OCI-LY3 (cell line): ENCODE data around the gene FUT7.
A peak's percentile ranks its signal among the peaks of the same experiment; 100 is the strongest.

ENCODE experiments used
- H2AFZ ChIP-seq: fragments of 200-600, 300-600 bp; shearing (Covaris generic); 2 replicates; pipeline ENCODE4 v1.6.0; 2014; ENCODE audit warnings: antibody characterized with exemption, low read depth, low read length
- H3K27ac ChIP-seq: fragments of 200-600, 300-600 bp; sonication (generic); 2 replicates; pipeline ENCODE4 v1.5.1; 2014; ENCODE audit warnings: mild to moderate bottlenecking, low read length, moderate library complexity, mixed read lengths
- H3K27me3 ChIP-seq: fragments of 200-600, 300-600 bp; sonication (generic); 2 replicates; pipeline ENCODE4 v1.6.1; 2014; ENCODE audit warnings: low read depth, low read length, mixed read lengths
- H3K36me3 ChIP-seq: fragments of 200-600, 300-600 bp; sonication (generic); replicated peaks from 2 replicates; pipeline ENCODE3; 2014; ENCODE audit warnings: low read depth, low read length, mixed read lengths
- H3K4me1 ChIP-seq: fragments of 300-600, 200-600 bp; sonication (generic); 2 replicates; pipeline ENCODE4 v1.6.1; 2014; ENCODE audit warnings: low read length, mixed read lengths
- H3K4me2 ChIP-seq: fragments of 200-600, 300-600 bp; sonication (generic); 2 replicates; pipeline ENCODE4 v1.6.1; 2014; ENCODE audit warnings: low read length, mixed read lengths
- H3K4me3 ChIP-seq: fragments of 300-600, 200-600 bp; sonication (generic); 2 replicates; pipeline ENCODE4 v1.5.1; 2014; ENCODE audit warnings: antibody characterized with exemption, mild to moderate bottlenecking, low read length, moderate library complexity
- H3K79me2 ChIP-seq: fragments of 300-600, 200-600 bp; shearing (Covaris generic); 2 replicates; pipeline ENCODE4 v1.6.1; 2014; ENCODE audit warnings: mild to moderate bottlenecking, low read length, mixed read lengths
- H3K9ac ChIP-seq: fragments of 300-600, 200-600 bp; shearing (Covaris generic); 2 replicates; pipeline ENCODE4 v1.6.0; 2014; ENCODE audit warnings: mild to moderate bottlenecking, low read length, moderate library complexity
- H3K9me3 ChIP-seq: fragments of 200-600, 300-600 bp; shearing (Covaris generic); 2 replicates; pipeline ENCODE4 v1.6.1; 2014; ENCODE audit warnings: low read length, mixed read lengths; ENCODE audit not compliant: insufficient read depth
- H4K20me1 ChIP-seq: fragments of 200-600, 300-600 bp; sonication (generic); 2 replicates; pipeline ENCODE4 v1.6.1; 2016; ENCODE audit warnings: low read length, mixed read lengths; ENCODE audit not compliant: insufficient read depth
- EZH2phosphoT487 ChIP-seq: fragments of 200-600 bp; shearing (Covaris generic); IDR thresholded peaks from 2 replicates; pipeline ENCODE4 v1.6.1; 2018; ENCODE audit warnings: antibody characterized with exemption, mixed run types, low read depth
- TF ChIP-seq, protein P1 (sequence below): fragments of 200-600, 300-600 bp; sonication (generic); IDR thresholded peaks from 2 replicates; pipeline ENCODE4 v1.5.1; 2014; ENCODE audit warnings: antibody characterized with exemption, low read length, low read depth

Gene FUT7

GRCh38 chr9:137068539-137069507 lies 36.9 kb upstream of the FUT7 start:
- peaks cover 26% of the 10 kb centered on the region for H4K20me1 ChIP-seq
- peak overlapping the region; percentile 95 for H3K9ac ChIP-seq
- no peak overlapping the region for H2AFZ ChIP-seq
- H3K9me3 ChIP-seq = no peaks in the 10 kb centered on the region
- peaks cover 23% of the 10 kb centered on the region for H3K4me1 ChIP-seq
- peaks cover 15% of the 10 kb centered on the region for H3K79me2 ChIP-seq
- peak overlapping the region; percentile 97 for H3K4me2 ChIP-seq
- no peaks in the 10 kb centered on the region for H3K27me3 ChIP-seq
- H3K36me3 ChIP-seq = no peaks in the 10 kb centered on the region
- TF ChIP-seq, protein P1, sequence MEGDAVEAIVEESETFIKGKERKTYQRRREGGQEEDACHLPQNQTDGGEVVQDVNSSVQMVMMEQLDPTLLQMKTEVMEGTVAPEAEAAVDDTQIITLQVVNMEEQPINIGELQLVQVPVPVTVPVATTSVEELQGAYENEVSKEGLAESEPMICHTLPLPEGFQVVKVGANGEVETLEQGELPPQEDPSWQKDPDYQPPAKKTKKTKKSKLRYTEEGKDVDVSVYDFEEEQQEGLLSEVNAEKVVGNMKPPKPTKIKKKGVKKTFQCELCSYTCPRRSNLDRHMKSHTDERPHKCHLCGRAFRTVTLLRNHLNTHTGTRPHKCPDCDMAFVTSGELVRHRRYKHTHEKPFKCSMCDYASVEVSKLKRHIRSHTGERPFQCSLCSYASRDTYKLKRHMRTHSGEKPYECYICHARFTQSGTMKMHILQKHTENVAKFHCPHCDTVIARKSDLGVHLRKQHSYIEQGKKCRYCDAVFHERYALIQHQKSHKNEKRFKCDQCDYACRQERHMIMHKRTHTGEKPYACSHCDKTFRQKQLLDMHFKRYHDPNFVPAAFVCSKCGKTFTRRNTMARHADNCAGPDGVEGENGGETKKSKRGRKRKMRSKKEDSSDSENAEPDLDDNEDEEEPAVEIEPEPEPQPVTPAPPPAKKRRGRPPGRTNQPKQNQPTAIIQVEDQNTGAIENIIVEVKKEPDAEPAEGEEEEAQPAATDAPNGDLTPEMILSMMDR = no peak
- no peak for TF ChIP-seq EZH2phosphoT487
- no peak overlapping the region for H3K27ac ChIP-seq
- peak overlapping the region; percentile 93 for H3K4me3 ChIP-seq

- Histone ChIP-seq H3K4me1 (peaks cover 23% of the 10 kb centered on the region), H3K9me3 (no peaks in the 10 kb centered on the region), H2AFZ (no peak overlapping the region), H3K4me3 (no peak overlapping the region), H3K4me2 (peak overlapping the region; percentile 97), H3K27ac (no peak overlapping the region), H3K79me2 (peaks cover 15% of the 10 kb centered on the region), H4K20me1 (peaks cover 26% of the 10 kb centered on the region), H3K9ac (no peak overlapping the region), H3K27me3 (no peaks in the 10 kb centered on the region), H3K36me3 (no peaks in the 10 kb centered on the region)
- no peak for TF ChIP-seq EZH2phosphoT487
- TF ChIP-seq, protein P1 = peak; percentile 53
Measured at GRCh38 chr9:137067860-137068538, 36.1 kb upstream of the FUT7 start.

DNA sequence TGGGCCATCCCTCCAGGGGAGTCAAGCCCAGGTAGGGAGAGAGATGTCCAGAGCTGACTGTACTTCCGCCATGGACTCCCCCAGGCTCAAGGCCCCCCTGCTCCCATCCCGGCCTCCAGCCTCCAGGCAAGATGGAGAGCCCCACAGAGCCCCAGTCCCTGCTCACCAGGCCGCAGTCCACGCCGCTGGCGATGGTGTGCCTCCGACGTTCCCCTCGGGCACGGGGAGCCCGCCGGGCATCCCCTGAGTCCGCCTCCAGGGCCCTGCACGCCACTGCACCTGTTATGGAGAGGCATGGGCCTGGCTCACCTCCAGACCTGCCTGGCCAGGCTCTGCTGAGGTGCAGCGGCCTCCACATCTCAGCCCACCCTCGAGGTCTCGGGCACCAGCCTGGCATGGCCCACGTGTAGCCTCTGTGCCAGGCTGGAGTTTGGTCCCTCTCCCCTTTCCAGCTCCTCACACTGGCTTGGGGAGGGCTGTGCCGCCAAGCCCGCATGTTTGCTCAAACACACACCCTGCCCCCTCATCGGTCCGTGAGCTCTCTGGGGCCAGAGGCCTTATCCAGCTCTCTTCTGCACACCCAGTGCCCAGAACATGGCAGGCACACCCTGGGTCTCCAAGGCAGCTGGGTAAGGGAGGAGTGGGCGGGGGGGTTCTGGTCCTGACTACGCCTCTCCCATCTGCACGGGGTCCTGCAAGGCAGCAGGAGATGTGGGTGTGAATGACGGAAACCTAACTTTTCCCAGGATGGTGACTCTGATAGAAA lies 34.4 kb upstream of the FUT7 start:
- no peak overlapping the region for H3K9ac ChIP-seq
- H3K4me3 ChIP-seq = no peak overlapping the region
- H2AFZ ChIP-seq = no peak overlapping the region
- no peaks in the 10 kb centered on the region for H3K36me3 ChIP-seq
- no peak overlapping the region for H3K27ac ChIP-seq
- peaks cover 20% of the 10 kb centered on the region for H3K4me1 ChIP-seq
- H4K20me1 ChIP-seq = peaks cover 26% of the 10 kb centered on the region
- no peaks in the 10 kb centered on the region for H3K27me3 ChIP-seq
- TF ChIP-seq EZH2phosphoT487 = no peak
- TF ChIP-seq, protein P1 = no peak
- H3K9me3 ChIP-seq = no peaks in the 10 kb centered on the region
- H3K79me2 ChIP-seq = peaks cover 15% of the 10 kb centered on the region
- no peak overlapping the region for H3K4me2 ChIP-seq
